K562 (cell line): Measurements from ENCODE around the gene SLC5A10.
"Not testable (repeated sequence)": the region's sequence is repeated elsewhere in the genome, so short reads cannot be mapped to it uniquely, and the experiment has no call there.

ENCODE experiments used
- CHAMP1 ChIP-seq: fragments of 450-650 bp; IDR thresholded peaks from 2 replicates; pipeline ENCODE4 v1.6.1; 2016; ENCODE audit warnings: mild to moderate bottlenecking
- CREB1 ChIP-seq, 2 experiments: sonication (generic) in 1 of 2; formaldehyde crosslinking in 1 of 2; IDR thresholded peaks; 2 replicates each; pipeline versions ENCODE4 v1.6.1 to v1.8.0; 2012 to 2022; ENCODE audit warnings: inconsistent platforms in 1 of 2, mild to moderate bottlenecking in 1 of 2, missing genetic modification reagents in 1 of 2, moderate library complexity in 1 of 2
- CTCF ChIP-seq, 3 experiments: IDR thresholded peaks in 2 of 3; conservative IDR thresholded peaks in 1 of 3; 2 replicates each; pipeline ENCODE4 v1.5.1; 2011 to 2012; ENCODE audit warnings: low read length in 3 of 3, mild to moderate bottlenecking in 3 of 3, control low read depth in 2 of 3, improper control_type of control experiment in 1 of 3, inconsistent platforms in 1 of 3, low read depth in 1 of 3, mixed read lengths in 1 of 3, moderate library complexity in 1 of 3; ENCODE audit not compliant: insufficient read depth in 2 of 3
- E2F3 ChIP-seq: fragments of 250-450 bp; sonication (Bioruptor Pico); IDR thresholded peaks from 2 replicates; pipeline ENCODE4 v1.4.0; 2020; ENCODE audit warnings: mild to moderate bottlenecking
- E2F4 ChIP-seq: sonication (generic); formaldehyde crosslinking; IDR thresholded peaks from 2 replicates; pipeline ENCODE4 v1.8.0; 2022; ENCODE audit warnings: mild to moderate bottlenecking, low read depth, missing genetic modification reagents
- FOXJ2 ChIP-seq: fragments of 200-800 bp; sonication (Bioruptor generic); IDR thresholded peaks from 2 replicates; pipeline ENCODE4 v1.6.1; 2016; ENCODE audit warnings: missing genetic modification characterization, missing compliant biosample characterization
- NRF1 ChIP-seq, 2 experiments: fragments of 450-650 bp; IDR thresholded peaks in 1 of 2; conservative IDR thresholded peaks in 1 of 2; 2 replicates each; pipeline ENCODE4 v1.6.1; 2014; ENCODE audit warnings: mild to moderate bottlenecking in 2 of 2
- RCOR1 ChIP-seq, 2 experiments: IDR thresholded peaks; 2 replicates each; pipeline ENCODE4 v1.6.1; 2012; ENCODE audit warnings: low read depth in 2 of 2, low read length in 2 of 2, borderline replicate concordance in 1 of 2, improper control_type of control experiment in 1 of 2
- REST ChIP-seq, 2 experiments: fragments of 450-650 bp; formaldehyde crosslinking in 1 of 2; IDR thresholded peaks; 2 replicates each; pipeline versions ENCODE4 v1.4.0 to v1.6.1; 2014 to 2020; ENCODE audit warnings: mild to moderate bottlenecking in 2 of 2, borderline replicate concordance in 1 of 2, low read depth in 1 of 2
- TCF7 ChIP-seq: sonication (generic); IDR thresholded peaks from 2 replicates; pipeline ENCODE4 v1.6.1; 2016; ENCODE audit warnings: antibody characterized with exemption, borderline replicate concordance

- TF ChIP-seq CTCF (IDR thresholded peaks at IDR 0.05 in 2 of 3, conservative IDR thresholded peaks at IDR 0.05 in 1 of 3; ENCODE audit: insufficient read depth in 2 of 3, low read depth in 1 of 3, low read length in 3 of 3); NRF1 (conservative IDR thresholded peaks at IDR 0.05 in 1 of 2, IDR thresholded peaks at IDR 0.05 in 1 of 2); RCOR1 (IDR thresholded peaks at IDR 0.05; ENCODE audit: borderline replicate concordance in 1 of 2, low read depth in 2 of 2, low read length in 2 of 2); FOXJ2 (tag); E2F4 (CRISPR knock-in tag); CREB1 (IDR thresholded peaks at IDR 0.05); CREB1 (CRISPR knock-in tag; IDR thresholded peaks at IDR 0.05); CHAMP1; E2F3 (CRISPR knock-in tag); TCF7; REST (IDR thresholded peaks at IDR 0.05; ENCODE audit: borderline replicate concordance); REST (CRISPR knock-in tag; IDR thresholded peaks at IDR 0.05; ENCODE audit: low read depth): not testable (repeated sequence)
Observed at GRCh38 chr17:19038007-19038406, 86.0 kb downstream of the SLC5A10 start.
